ENCODE data around the gene MTERF4. TPM values are rescaled to one million over a fixed set of nuclear protein-coding genes. Genes with fewer than 3 reads are reported as not detected.

The MTERF4 gene
- total and polyA plus RNA-seq, 2 of the 8 experiments (the other 6 are each of a cell fraction or from before 2014, with no cell fraction given) = 25.9 to 28.5 TPM

DNA sequence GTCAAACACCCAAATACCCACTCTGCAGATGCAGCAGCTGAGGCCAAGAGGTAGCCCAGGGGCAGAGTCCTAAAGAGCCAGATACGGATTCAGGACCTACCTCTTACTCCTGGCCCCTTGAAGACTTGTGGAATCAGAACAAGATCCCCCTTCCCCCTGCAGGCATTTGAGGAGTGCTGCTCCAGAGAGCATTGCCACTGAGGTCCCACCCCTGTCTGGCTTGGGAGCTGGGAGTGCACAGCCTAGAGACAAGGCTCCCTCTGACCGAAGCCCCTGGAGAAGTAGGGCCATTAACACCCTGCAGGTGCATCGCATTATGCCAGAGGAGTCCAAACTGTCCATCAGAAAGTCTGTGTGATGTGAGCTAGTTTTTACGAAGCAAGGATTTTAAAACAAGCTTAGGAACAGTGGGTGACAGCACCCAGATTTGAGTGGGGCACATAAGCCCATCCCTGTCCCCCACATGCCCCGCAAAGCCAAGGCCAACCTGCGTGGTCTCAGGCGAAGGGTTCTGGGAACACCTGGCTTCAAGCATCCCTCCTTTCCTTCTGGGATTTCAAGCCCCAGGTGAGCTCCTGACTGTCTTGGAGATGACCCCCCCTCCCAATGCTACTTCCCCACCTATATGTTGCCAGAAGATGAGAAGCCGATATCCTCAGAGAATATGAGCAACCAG, 48.4 kb downstream of the MTERF4 start:
- no peaks in the 10 kb centered on the region for H3K79me2 ChIP-seq (ENCODE audit: control insufficient read depth in 1 of 2, insufficient read depth in 2 of 2, low read length in 2 of 2)
- no peaks in the 10 kb centered on the region for H3K23me2 ChIP-seq (ENCODE audit: low read depth, low read length)
- H3K27ac ChIP-seq (ENCODE audit: low read depth, low read length) = no peak overlapping the region
- no peak overlapping the region for H3K4ac ChIP-seq (replicated peaks; ENCODE audit: insufficient read length, low read depth, low read length)
- H2BK120ac ChIP-seq (replicated peaks; ENCODE audit: low read depth, low read length) = no peak overlapping the region
- H3K79me1 ChIP-seq (ENCODE audit: low read depth, low read length) = no peaks in the 10 kb centered on the region
- H4K5ac ChIP-seq (ENCODE audit: insufficient read length, low read depth, low read length) = no peak overlapping the region
- H3K4me1 ChIP-seq (replicated peaks in 1 of 4; ENCODE audit: control insufficient read depth in 3 of 4, insufficient read depth in 4 of 4, low read length in 3 of 4) = no peaks in the 10 kb centered on the region
- H3K9ac ChIP-seq (replicated peaks in 1 of 4; ENCODE audit: extremely low read depth in 1 of 4, low read depth in 3 of 4, low read length in 3 of 4) = no peak overlapping the region
- H2BK20ac ChIP-seq (ENCODE audit: low read length) = no peak overlapping the region
- DNase-seq (ENCODE audit: low read depth in 1 of 2, low spot score in 2 of 2) (no peak), FAIRE-seq (no peak)
- H3K27me3 ChIP-seq (replicated peaks in 1 of 4; ENCODE audit: control insufficient read depth in 3 of 4, extremely low read depth in 1 of 4, insufficient read depth in 3 of 4, low read length in 3 of 4) = no peaks in the 10 kb centered on the region
- no peak overlapping the region for H4K8ac ChIP-seq (ENCODE audit: extremely low read depth, insufficient read depth, low read length)
- H3K23ac ChIP-seq (ENCODE audit: insufficient read length) = no peak overlapping the region
- CTCF ChIA-PET (ENCODE audit: partially characterized antibody) = interaction anchor here (0.7 to 1.5 kb wide), 7 partner anchors 9 to 196 kb away, joined by 3 to 6 read pairs (median 4); no protein-coding TSS in a partner anchor
- H3K4me2 ChIP-seq (ENCODE audit: insufficient read depth in 1 of 2, low read depth in 2 of 2, low read length in 2 of 2) = no peak overlapping the region
- TF ChIP-seq EP300 (IDR thresholded peaks at IDR 0.05; ENCODE audit: borderline replicate concordance in 1 of 2, low read depth in 2 of 2, low read length in 2 of 2) = no peak
- no peak for TF ChIP-seq CTBP2 (IDR thresholded peaks at IDR 0.05; ENCODE audit: borderline replicate concordance, insufficient read depth, insufficient read length, low read length)
- no peak for TF ChIP-seq HDAC6 (IDR thresholded peaks at IDR 0.05; ENCODE audit: low read depth, low read length)
- no peak for TF ChIP-seq PHF8 (conservative IDR thresholded peaks at IDR 0.05; ENCODE audit: low read depth, low read length)
- TF ChIP-seq JUN (IDR thresholded peaks at IDR 0.05; ENCODE audit: low read depth, low read length) = no peak
- no peak for TF ChIP-seq TAF1 (IDR thresholded peaks at IDR 0.05; ENCODE audit: low read depth, low read length)
- TF ChIP-seq EZH2 (IDR thresholded peaks at IDR 0.05; ENCODE audit: low read depth, low read length, severe bottlenecking) = no peak
- no peak overlapping the region for H3K18ac ChIP-seq (ENCODE audit: extremely low read depth, low read length)
- H3K14ac ChIP-seq (ENCODE audit: insufficient read length) = no peak overlapping the region
- no peaks in the 10 kb centered on the region for H3K36me3 ChIP-seq (ENCODE audit: control insufficient read depth in 2 of 4, insufficient read depth in 4 of 4, low read length in 3 of 4)
- peaks cover 1 to 9% of the 10 kb centered on the region in 2 experiments for H4K20me1 ChIP-seq (replicated peaks in 1 of 2; ENCODE audit: control insufficient read depth in 1 of 2, insufficient read depth in 2 of 2, low read length in 2 of 2)
- no peak overlapping the region for H2BK12ac ChIP-seq (ENCODE audit: low read depth, low read length)
- POLR2A ChIA-PET (ENCODE audit: partially characterized antibody) = no interaction called here
- H4K91ac ChIP-seq (replicated peaks; ENCODE audit: insufficient read length, low read length) = no peak overlapping the region
- H3K56ac ChIP-seq (replicated peaks; ENCODE audit: insufficient read length, low read depth, low read length) = no peak overlapping the region
- no peak overlapping the region for H2AK5ac ChIP-seq (ENCODE audit: low read depth, low read length)
- no peak overlapping the region for H2BK5ac ChIP-seq (ENCODE audit: low read depth, low read length)
- H3K4me3 ChIP-seq (ENCODE audit: extremely low read depth in 1 of 4, insufficient read depth in 2 of 4, low read depth in 3 of 4, low read length in 4 of 4) = no peak overlapping the region
- no peaks in the 10 kb centered on the region for H3K9me3 ChIP-seq (ENCODE audit: insufficient read depth in 2 of 2, low read depth in 1 of 2, low read length in 1 of 2)
- WGBS, 2 experiments (ENCODE audit: extremely low coverage in 1 of 2, insufficient coverage in 1 of 2, insufficient read length in 1 of 2, insufficient replicate concordance in 2 of 2, low coverage in 1 of 2, low lambda C conversion rate in 2 of 2, missing lambda C conversion rate in 1 of 2) = 92% methylated on average over 8 of the region's 8 CpGs; no CpG with 5 or more reads in 1 of the 2 experiments
- H2AFZ ChIP-seq (ENCODE audit: low read length) = no peak overlapping the region
- H2BK15ac ChIP-seq (ENCODE audit: low read length) = no peak overlapping the region

Data from H1 (cell line).